Activated CD4-positive, alpha-beta T cell treated with anti-CD3 and anti-CD28 coated beads for 4 hours (primary cell): ENCODE data around the gene DSE.

Experiments used
- DNase-seq, 2 donors: peaks; one replicate each; pipeline ENCODE4 v3.0.0-alpha.2; 2020

The DSE gene

DNA sequence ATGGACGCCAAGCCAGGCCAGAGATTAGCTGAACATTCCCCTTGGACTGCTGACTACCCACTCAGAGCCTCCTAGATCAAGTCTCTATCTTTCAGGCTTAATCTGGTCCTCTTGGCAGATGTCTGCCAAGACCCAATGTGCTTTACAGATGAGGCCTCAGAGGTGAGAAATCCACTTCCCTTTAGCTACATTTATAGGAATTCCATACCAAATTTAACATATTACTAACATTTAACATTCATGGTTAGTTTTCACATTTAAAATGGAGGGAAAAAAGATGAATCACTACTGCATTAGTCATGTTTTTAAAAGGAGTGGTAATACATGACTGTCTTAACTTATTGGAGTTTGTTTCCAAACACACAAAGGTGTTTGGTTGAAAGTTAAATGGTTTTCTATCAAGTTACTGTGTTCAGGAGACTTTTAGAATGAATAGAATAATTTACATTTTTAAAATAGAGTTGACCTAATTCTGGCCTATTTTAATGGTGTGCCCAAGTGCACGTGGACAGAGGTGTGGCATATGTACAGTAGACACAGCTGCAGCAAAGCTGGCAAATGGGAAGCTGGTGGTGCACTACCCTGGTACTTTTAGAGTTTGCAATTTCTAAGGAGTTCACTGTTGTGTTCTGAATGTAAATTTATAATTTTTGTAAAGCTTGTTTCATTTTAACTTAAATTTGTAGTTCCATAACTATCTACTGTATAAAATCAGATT is 48.5 kb downstream of the DSE start:
- no peak for DNase-seq

DNA sequence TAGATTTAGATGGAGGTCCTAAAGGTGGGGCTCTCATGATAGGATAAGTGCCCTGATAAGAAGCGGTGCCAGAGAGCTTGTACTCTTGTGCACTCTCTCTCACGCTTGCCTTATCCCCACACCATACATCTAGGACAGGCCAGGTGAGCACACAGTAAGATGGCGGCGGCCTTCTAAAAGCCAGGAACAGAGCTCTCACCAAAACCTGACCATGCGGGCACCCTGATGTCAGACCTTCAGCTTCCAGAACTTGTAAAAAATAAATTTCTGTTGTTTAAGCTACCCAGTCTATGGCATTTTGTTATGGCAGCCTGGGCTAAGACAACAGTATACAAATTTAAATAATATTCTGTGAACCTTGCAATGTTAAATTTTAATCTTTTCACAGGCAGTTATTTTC is 49.6 kb downstream of the DSE start:
- DNase-seq: no peak

DNA sequence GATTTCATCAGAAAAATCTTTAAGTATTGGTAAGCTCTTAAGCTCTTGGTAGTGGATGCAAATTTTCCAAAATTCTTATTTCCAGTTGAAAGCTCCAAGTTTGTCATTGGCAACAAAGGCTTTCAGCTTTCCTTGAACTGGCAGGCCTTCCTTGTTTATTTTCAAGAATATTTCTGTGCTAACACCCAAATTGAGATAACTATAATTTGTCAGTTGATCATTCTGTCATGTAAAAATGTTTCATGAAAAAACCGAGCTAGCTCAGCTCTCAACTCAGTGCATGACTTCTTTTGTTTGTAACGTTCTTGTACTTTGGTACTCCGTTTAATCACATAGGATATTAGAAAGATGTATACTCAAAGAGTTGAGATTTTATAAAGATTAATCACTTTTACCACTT is 51.5 kb downstream of the DSE start:
- DNase-seq: no peak

DNA sequence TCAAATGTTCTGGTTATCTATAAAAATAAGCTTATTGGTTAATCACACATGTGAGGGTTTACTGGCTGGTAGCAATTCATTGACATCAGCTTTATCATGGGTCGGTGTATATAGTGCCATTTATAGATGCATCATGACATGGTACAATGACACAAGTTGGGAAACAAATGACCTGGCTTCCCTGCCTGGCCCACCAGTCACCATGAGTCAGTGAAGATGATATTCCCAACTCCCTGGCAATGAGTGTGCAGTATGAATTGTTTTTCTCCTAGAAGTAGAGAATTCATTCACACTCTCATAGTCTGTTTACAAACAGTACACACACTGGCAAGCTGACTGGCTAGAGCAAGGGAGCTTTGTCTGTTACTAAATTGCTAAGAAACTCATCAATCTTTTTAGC is 53.3 kb downstream of the DSE start:
- no peak for DNase-seq

DNA sequence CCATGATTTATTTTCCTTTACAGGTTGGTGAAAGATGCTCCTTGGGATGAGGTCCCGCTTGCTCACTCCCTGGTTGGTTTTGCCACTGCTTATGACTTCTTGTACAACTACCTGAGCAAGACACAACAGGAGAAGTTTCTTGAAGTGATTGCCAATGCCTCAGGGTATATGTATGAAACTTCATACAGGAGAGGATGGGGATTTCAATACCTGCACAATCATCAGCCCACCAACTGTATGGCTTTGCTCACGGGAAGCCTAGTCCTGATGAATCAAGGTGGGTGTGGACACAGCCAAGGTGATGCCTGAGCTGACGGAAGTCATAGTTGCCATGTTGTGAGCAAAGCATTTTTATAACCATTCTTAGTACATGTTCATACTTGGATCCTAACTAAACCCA is 55.8 kb downstream of the DSE start:
- no peak for DNase-seq

DNA sequence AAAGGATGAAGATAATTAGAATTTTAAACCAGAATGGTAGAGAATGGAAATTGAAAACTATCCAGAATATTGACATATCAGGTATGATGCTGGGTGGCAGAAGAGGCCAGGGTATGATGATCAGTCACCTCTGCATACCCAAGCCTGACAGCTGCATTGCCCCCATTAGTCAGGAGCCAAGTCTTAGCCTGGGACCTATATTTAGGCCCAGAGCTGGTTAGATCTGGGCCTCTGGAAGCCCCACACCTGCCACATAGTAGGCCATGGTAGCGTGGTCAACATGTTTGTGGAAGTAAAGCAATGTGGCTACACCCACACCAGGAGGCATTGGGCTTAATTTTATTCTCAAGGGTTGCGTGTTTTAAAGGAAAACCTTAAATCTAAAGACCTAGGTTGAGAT is 58.4 kb downstream of the DSE start:
- DNase-seq: no peak

DNA sequence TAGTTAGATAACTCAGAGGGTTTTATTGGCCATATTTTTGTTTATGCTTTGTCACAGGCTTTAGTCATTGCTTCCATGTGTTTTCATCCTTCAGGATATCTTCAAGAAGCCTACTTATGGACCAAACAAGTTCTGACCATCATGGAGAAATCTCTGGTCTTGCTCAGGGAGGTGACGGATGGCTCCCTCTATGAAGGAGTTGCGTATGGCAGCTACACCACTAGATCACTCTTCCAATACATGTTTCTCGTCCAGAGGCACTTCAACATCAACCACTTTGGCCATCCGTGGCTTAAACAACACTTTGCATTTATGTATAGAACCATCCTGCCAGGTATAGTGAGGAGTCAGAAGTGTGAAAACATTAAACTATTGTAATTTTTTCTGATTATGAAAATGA is 60.1 kb downstream of the DSE start:
- DNase-seq: no peak

DNA sequence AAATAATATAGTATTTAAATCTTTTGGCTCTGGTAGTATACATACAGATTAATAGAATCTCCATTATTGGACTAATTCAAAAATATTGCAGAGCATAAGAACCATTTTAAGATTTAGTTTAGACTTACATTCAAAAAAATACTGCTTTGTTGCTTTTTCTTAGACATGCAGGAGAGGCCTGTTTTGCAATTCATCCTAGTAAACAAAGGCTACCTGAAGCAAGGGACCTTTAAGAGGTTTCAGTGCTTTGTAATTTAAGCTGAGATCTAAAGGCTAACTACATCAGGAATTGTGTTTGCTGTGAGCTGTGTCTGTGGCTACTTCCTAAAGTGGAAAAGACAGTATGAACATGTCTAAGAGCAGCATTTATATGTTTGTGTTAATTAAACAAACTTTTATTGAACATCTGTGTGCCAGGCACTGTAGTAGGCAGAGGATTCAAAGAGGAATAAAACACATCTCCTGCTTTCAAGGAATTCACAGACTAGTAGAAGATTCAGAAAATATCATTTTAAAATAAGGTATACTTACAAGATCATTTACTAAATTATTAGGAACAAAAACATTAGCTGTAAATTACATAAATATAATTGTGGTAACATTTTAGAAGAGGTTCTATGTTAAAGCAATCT is 61.3 kb downstream of the DSE start:
- DNase-seq: no peak

DNA sequence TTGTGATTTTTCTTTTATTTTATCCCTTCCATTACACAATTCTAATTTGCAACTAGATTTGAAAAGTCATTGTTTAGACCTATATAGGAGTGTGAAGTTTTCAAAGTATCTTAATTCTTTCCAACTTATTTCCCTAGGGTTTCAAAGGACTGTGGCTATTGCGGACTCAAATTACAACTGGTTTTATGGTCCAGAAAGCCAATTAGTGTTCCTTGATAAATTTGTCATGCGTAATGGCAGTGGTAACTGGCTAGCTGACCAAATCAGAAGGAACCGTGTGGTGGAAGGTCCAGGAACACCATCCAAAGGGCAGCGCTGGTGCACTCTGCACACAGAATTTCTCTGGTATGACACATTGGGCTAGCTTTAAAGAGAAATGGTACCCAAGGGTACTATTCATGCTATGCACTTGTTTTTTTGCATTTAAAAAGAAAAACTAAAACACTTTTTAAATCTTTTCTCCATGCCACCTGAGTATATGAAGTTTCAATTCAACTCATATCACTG is 62.5 kb downstream of the DSE start:
- DNase-seq: no peak

DNA sequence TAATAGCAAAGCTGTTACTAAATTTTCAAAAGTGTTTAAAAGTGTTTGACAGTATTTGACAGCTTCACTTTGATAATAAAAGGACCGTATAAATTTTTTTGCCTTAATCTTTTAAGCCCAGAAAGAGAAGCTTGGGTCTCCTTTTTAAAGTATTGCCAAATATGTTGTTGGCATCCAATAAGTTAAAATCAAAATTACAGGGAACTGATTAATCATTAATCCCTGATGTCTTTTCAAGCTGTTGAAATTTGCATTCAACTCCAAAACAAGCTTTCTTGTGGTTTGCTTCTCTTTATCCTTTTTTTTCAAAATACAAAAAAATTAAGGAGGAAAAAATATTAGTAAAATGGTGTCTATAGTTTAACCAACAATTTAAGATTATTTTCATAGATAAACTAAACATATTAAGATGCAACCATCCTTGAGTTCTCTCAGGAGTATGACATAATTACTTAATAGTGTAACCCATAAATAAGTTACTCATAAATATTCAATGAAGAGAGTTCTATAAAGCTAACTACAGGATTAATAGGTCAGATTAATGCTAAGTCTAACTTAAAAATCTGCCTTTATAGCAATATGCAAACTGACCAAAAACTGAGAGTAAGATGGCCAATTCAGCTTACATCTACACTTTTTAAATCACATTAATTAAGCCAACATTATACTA is 63.4 kb downstream of the DSE start:
- DNase-seq: no peak

DNA sequence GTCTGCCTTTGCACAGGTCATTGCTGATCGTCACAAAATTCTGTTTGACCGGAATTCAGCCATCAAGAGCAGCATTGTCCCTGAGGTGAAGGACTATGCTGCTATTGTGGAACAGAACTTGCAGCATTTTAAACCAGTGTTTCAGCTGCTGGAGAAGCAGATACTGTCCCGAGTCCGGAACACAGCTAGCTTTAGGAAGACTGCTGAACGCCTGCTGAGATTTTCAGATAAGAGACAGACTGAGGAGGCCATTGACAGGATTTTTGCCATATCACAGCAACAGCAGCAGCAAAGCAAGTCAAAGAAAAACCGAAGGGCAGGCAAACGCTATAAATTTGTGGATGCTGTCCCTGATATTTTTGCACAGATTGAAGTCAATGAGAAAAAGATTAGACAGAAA is 65.8 kb downstream of the DSE start:
- no peak for DNase-seq

DNA sequence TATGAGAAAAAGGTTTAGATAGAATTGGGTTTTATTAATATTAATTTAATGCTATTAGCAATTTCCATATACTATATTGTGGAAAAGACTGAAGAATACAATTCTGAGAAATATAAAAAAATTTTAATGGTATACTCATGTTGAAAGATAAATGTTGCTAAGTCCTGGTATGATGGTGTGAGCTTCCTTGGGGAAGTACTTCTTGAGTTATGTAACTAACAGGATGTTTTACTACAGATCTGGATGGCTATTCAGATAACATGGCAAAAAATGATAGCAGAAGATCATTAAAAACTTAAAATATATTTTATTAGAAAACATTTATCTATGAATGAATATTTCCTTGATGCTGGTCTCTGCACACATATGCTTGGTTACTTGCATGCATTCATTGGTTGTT is 66.9 kb downstream of the DSE start:
- no peak for DNase-seq

DNA sequence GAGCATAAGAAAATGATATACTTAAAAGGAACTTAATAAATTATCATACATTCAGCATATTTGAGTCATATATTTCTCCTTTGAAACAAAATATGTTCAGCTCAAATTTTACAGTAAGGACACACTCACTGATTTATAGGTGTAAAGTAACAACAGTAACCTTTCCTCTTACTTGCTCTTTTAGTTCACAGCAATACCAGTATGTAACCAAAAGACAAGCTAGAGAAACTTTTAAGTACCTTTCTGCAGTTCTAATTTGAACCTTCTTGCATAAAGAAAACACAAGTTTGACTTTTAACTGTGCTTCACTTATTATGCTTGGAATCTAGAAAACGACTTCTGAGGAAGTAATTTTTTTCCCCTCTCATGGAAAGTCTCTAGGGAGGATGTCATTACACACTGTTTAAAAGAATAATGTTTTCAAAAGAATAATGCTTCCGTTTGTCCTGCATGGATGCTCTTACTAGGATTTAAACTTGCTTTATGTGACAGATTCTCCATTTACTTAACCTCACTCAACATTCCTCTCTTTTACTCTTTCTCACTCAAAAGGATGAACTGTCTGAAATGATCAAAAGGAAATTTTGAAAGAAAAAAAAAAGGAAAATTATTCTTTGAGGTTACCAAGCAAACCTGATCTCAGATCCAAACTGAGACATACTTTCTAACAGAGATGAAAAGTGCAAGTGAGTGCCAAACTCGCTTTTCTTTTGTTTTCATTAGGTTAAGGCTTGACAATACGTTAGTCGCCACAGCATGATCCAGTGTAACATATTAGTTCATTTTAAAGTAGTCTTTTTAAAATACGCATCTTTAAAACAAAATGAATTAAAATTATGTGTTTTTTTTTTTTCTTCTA is 68.1 kb downstream of the DSE start:
- DNase-seq: no peak

DNA sequence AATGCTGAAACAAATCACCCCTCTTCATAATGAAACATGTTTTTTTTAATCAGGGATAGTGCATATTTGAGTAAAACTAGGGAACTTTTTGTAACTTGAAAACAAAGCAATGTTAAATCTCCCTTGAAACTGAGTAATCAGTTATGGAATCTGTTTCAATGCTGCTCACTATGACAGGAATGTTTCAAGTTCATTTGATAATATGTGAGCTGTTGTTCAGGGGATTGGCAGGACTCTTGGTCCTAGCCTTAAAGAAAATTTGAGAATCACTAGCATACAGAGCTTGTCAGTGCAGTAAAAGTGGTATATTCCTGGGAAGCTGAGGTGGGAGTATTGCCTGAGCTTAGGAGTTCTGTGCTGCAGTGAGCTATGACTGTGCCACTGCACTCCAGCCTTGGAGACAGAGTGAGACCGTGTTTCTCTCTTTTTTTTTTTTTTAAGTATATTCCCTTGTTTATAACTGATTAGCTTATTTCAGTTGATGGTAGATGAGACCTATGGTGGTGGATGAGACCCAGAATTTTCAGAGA is 68.8 kb downstream of the DSE start:
- DNase-seq: no peak

DNA sequence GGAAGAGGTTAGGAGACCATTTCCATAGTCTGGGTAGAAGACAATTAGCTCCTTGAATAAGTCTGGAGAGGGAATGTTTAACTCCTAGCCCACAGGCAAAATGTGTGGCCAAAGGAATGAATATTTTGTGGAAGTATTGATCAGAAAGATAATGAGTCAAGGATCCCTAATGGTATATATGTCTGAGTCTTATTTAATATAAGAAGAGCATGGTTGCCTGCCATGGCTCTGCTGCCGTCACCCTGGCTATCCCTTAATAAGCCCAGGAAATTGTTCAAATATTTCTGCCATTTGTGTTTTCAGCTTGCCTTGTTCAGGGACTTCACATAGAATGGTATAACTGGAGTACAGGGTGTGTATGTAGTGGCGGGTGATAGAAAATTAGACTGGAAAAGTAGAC is 72.4 kb downstream of the DSE start:
- DNase-seq: no peak

DNA sequence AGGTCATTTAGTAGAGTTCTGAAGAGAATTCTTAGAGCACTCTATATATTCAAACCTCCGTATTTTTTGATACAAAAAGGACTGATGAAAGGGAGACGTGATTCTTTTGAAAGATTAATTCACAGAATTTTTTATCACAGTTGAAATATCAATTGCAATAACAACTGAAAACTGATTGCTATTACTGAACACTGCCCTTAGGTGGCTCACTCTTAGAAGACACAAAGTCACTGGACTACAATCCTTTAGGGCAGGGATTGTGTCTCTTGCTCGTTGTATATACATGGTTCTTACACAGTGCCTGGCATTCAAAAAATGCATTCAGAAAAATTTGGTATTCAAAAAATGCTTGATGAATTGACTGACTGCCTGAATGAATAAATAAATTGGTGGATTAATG is 73.3 kb downstream of the DSE start:
- DNase-seq: no peak

DNA sequence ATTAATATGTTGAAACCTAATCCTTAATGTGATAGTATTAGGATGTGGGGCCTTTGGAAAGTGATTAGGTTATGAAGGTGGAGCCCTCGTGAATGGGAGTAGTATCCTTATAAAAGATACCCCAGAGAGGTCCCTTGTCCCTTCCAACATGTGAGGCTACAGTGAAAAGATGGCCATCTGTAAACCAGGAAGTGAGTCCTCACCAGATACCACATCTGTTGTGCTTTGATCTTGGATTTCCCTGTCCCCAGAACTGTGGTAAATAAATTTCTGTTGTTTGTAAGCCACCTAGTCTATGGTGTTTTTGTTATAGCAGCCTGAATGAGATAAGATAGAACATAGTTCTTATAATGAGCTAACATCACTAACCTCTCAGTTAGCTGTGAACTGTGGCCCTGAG is 73.8 kb downstream of the DSE start:
- DNase-seq: no peak

DNA sequence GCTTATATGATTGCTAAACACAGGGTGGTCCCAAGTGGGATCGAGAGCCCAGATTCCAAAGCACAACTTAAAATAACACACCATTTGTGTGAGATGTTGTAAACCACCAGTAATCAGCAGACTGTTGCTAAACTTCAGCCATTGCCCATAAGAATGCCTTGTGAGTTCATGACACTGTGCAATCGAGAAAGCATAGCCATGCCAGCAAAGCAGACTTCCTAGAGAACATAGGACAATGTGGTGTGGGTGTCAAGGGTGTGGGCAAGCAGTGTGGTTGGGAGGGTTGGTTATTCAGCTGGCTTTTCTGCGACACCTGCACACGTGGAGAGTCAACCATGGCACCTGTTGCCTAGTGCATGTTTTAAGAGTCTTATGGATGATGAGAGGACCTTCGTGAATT is 74.4 kb downstream of the DSE start:
- DNase-seq: no peak

DNA sequence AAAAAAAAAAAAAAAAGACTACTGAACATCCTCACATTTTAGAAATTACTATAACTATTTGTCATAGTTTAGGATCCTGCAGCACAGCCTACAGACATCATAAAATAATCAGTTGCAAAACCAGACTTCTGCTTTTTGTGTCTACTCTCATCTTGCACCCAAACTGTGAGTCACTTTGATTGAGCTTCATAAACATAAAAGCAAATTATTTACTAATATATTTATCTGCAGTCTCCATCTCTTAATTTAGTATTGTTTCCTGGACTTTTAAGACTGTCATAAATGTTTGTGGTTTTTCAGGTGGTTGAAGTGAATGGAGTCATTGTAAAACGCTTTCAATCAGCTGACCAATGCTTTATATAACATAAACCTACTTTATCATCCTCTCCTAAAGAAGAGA is 75.7 kb downstream of the DSE start:
- DNase-seq: no peak

DNA sequence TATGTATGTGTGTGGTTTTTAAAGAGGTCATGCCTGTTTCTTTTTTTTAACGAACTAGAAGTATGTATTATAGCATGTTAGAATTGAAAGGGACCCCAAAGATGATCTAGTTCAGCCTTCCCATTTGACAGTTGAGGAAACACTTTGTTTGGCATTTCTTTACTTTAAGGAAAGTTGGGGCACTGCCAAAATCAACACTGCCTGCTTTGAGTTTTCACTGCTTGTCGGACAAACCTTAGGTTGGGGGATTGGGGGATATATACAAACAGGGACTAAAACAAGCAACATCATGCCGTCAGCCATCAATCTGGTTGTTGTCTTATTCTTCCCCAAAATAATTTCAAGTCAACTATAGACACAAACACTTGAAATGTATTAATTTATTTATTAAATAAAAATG is 76.3 kb downstream of the DSE start:
- DNase-seq: no peak

DNA sequence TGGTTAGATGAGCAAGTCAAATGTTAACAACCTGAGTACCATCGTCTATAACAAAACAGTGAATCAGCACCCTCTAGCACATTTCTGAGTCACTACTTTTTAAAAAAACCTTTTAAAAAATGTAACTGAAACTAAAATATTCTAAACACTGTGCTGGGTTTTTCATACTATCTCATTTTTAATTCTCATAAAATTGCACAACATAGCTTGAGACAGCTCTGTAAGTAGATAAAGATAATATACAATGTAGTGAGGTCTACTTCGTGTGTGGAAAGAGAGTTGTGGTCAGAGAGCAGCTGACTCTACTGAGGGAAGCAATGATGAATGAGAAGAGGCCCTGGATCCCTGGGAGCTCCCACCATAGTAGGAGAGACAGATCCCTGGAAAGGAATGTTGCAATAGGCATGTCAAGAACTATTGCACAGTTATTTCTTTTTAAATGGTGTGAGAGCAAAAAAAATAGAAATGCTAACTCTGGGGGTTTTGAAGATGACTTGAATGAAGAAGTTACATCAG is 76.8 kb downstream of the DSE start:
- no peak for DNase-seq

DNA sequence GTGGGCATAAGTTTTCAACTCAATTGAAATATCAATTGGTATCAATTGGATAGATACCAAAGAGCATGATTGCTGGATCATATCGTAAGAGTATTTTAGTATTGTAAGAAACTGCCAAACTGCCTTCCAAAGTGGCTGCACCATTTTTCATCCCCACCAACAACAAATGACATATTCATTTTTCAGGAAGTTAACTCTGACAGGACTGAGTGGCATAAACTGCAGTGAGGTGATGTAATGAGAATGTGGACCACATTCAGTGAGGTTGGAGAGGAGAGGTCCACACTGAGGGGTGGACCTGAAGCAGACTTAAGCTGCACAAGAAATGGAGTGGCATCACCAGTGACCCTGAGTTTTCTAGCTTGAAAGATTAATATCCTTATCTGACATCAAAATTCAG is 78.8 kb downstream of the DSE start:
- DNase-seq: no peak

DNA sequence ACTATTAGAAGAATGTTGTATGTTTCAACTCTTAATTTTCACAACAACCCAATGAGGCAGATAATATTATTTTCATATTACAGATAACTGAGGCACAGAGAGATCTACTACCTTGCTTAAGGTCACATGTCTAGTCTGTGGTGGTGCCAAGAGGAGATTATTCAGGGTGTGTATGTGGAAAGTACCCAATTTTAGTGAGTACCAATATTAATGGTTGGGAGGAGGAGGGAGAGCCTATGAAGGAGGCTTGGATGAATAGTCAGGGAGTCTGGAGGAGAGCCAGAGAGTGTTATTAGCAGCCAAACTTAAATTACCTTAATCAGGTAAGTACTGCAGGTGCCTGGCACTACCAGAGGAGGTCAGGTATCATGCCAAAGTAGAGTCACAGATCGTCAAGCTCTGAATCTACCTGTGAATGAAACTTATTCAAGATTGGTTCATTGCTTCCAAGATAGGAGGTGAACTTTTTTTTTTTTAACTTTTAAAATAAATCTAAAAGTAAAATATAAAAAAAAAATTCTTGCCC is 79.5 kb downstream of the DSE start:
- no peak for DNase-seq
